ENCODE results near the gene SHD. TPM values are rescaled to one million over a fixed set of nuclear protein-coding genes. Genes with fewer than 3 reads are reported as not detected.

The SHD gene
- total RNA-seq, 4 donors from 2014 or later: not detected

DNA sequence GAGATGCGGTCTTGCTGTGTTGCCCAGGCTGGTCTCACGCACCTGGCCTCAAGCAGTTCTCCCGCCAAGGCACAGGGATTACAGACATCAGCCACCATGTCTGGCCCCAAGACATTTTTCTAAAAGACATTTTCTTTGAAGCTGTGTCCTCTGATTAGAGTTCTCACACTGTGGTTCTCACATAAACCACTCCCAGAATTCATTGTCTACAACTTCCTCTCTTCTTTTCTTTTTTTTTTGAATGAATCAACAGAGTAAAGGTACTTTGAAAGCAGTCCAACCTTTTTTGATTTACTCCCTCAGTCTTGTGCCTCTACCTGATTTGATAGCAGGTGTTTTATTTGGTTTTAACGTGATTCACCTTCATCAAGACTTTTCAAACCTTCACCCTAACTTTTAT lies 14.3 kb upstream of the SHD start:
- H3K27me3 ChIP-seq: no peaks in the 10 kb centered on the region
- TF ChIP-seq POLR2A (IDR thresholded peaks at IDR 0.05): no peak
- no peak for TF ChIP-seq EP300 (IDR thresholded peaks at IDR 0.05)
- TF ChIP-seq, protein P1, sequence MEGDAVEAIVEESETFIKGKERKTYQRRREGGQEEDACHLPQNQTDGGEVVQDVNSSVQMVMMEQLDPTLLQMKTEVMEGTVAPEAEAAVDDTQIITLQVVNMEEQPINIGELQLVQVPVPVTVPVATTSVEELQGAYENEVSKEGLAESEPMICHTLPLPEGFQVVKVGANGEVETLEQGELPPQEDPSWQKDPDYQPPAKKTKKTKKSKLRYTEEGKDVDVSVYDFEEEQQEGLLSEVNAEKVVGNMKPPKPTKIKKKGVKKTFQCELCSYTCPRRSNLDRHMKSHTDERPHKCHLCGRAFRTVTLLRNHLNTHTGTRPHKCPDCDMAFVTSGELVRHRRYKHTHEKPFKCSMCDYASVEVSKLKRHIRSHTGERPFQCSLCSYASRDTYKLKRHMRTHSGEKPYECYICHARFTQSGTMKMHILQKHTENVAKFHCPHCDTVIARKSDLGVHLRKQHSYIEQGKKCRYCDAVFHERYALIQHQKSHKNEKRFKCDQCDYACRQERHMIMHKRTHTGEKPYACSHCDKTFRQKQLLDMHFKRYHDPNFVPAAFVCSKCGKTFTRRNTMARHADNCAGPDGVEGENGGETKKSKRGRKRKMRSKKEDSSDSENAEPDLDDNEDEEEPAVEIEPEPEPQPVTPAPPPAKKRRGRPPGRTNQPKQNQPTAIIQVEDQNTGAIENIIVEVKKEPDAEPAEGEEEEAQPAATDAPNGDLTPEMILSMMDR (IDR thresholded peaks at IDR 0.05): no peak
- no peak for TF ChIP-seq POLR2AphosphoS5 (IDR thresholded peaks at IDR 0.05)
- no peak overlapping the region for H3K27ac ChIP-seq
- H3K9me3 ChIP-seq: no peaks in the 10 kb centered on the region
- peaks cover 93% of the 10 kb centered on the region for H3K36me3 ChIP-seq
- no peak for DNase-seq (ENCODE audit: low spot score in 2 of 2)
- no peaks in the 10 kb centered on the region for H3K4me1 ChIP-seq
- 64% methylated on average over 4 of the region's 4 CpGs for WGBS
- H3K4me3 ChIP-seq: no peak overlapping the region

DNA sequence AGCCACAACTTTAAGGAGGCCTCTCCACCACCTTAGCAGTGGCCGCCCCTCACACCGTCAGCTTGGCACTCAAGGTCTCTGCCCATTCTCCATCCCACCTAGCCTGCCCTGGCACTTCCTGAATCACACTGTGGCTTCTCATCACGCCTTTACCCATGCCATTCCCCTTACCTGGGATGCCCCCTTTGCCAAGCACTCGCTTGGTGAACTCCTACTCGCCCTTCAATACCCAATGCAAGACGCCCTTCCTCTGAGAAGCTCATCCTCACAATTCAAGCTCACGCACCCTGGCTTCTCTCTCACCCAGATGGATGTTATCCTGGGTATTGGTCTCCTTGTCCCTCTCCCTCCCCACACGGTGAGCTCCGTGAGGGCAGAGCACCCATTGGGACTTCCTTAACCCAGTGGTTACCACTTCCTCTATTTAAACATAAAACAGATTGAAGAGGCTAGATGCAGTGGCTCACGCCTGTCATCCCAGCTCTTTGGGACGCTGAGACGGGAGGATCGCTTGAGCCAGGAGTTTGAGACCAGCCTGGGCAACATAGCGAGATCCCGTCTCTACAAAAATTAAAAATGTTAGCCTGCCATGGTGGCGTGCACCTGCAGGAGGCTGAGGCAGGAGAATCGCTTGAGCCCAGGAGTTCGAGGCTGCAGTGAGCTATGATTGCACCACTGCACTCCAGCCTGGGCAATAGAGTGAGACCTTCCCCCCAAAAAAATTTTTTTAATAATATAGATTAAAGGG lies 12.6 kb upstream of the SHD start:
- DNase-seq (ENCODE audit: low spot score in 2 of 2): no peak
- no peak overlapping the region for H3K27ac ChIP-seq
- H3K9me3 ChIP-seq: no peaks in the 10 kb centered on the region
- no peak for TF ChIP-seq EP300 (IDR thresholded peaks at IDR 0.05)
- TF ChIP-seq POLR2AphosphoS5 (IDR thresholded peaks at IDR 0.05): no peak
- no peak for TF ChIP-seq POLR2A (IDR thresholded peaks at IDR 0.05)
- TF ChIP-seq, protein P1 (IDR thresholded peaks at IDR 0.05): no peak
- H3K27me3 ChIP-seq: no peaks in the 10 kb centered on the region
- peaks cover 89% of the 10 kb centered on the region for H3K36me3 ChIP-seq
- H3K4me1 ChIP-seq: no peaks in the 10 kb centered on the region
- WGBS: 87% methylated on average over 18 of the region's 18 CpGs
- H3K4me3 ChIP-seq: no peak overlapping the region

DNA sequence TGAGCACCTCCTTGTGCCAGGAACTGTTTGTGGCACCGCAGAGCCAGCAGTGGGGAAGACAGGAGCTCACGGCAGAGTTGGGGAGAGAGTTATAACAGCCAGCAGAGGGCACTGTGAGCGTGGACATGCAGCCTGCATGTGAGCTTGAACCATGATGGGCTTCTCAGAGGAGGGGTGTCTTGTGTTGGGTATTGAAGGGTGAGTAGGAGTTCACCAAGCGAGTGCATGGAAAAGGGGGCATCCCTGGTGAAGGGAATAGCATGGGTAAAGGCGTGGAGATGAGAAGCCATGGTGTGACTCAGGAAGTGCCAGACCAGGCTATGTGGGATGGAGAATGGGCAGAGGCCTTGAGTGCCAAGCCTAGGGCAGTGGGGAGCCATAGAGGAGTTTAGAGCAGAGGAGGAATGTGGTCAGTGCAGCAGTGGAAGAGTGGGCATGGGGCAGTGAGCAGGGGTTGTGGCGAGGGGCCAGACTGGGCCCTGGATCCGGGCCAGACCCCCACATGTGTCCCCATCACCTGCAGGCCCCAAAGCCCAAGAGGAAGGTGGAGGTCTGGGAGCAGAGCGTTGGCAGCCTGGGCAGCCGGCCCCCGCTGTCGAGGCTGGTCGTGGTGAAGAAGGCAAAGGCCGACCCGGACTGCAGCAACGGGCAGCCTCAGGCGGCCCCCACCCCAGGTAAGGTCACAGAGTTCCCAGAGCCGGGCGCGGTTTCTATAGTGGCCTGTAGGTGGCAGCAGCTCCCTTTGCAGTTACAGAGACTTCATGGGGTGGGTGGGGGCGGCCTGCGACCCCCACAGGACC lies 11.8 kb upstream of the SHD start:
- DNase-seq (ENCODE audit: low spot score in 2 of 2): no peak
- no peaks in the 10 kb centered on the region for H3K9me3 ChIP-seq
- 42% methylated on average over 19 of the region's 21 CpGs for WGBS
- H3K27me3 ChIP-seq: no peaks in the 10 kb centered on the region
- TF ChIP-seq POLR2A (IDR thresholded peaks at IDR 0.05): no peak
- TF ChIP-seq EP300 (IDR thresholded peaks at IDR 0.05): no peak
- TF ChIP-seq POLR2AphosphoS5 (IDR thresholded peaks at IDR 0.05): no peak
- TF ChIP-seq, protein P1 (IDR thresholded peaks at IDR 0.05): peak; percentile 79 to 86
- H3K4me3 ChIP-seq: no peak overlapping the region
- H3K4me1 ChIP-seq: no peaks in the 10 kb centered on the region
- no peak overlapping the region for H3K27ac ChIP-seq
- H3K36me3 ChIP-seq: peaks cover 86% of the 10 kb centered on the region

DNA sequence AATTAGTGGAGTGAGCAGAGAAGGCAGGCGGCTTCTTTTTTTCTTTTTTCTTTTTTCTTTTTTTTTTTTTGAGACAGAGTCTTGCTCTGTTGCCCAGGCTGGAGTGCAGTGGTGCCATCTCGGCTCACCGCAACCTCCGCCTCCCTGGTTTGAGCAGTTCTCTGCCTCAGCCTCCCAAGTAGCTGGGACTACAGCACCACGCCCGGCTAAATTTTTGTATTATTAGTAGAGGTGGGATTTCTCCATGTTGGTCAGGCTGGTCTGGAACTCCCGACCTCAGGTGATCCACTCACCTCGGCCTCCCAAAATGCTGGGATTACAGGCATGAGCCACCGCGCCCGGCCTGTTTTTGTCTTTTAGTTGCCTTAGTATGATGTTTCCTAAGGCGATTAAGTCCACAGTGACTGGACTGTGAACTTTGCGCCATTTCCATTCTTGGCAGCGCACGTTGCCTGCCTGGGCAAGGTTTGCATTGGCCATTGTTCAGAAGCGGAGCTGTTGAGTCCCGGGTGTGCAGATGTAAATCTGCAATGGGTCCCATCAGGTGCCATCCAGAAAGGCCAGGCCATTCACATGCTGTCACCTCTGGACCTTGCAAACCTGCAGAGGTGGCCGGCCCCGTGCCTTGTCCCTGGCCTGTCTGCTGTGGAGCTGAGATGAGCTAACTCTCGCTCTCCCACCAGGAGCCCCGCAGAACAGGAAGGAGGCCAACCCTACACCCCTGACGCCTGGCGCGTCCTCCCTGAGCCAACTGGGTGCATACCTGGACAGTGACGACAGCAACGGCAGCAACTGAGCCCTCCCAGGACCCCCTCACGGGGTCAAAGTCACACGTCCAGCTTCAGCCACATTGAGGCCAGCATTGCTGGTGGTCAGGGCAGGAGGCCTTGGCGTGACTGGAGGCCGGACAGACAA lies 10.9 kb upstream of the SHD start:
- Histone ChIP-seq H3K36me3 (peaks cover 77% of the 10 kb centered on the region), H3K4me3 (no peak overlapping the region), H3K9me3 (no peaks in the 10 kb centered on the region), H3K27ac (no peak overlapping the region), H3K27me3 (no peaks in the 10 kb centered on the region), H3K4me1 (no peaks in the 10 kb centered on the region)
- 88% methylated on average over 26 of the region's 30 CpGs for WGBS
- TF ChIP-seq, protein P1 (IDR thresholded peaks at IDR 0.05): no peak
- TF ChIP-seq POLR2A (IDR thresholded peaks at IDR 0.05): no peak
- no peak for TF ChIP-seq POLR2AphosphoS5 (IDR thresholded peaks at IDR 0.05)
- TF ChIP-seq EP300 (IDR thresholded peaks at IDR 0.05): no peak
- DNase-seq (ENCODE audit: low spot score in 2 of 2): no peak
